Endothelial cell of umbilical vein (primary cell): ENCODE data around the gene IQGAP3. TPM values are rescaled to one million over a fixed set of nuclear protein-coding genes. Genes with fewer than 3 reads are reported as not detected.

ENCODE experiments used
- BruUV-seq: library from RNA; stranded (reverse); fragments of 400-500 nt; replicated peaks from 2 replicates; lab custom pipeline; 2021; lab: Mats Ljungman, UMichigan
- CTCF ChIA-PET: fragments of 300-600, 350-600 bp; sonication (Branson Sonifier 250); formaldehyde crosslinking; loops from one replicate; lab custom pipeline; 2021; ENCODE audit warnings: antibody characterized with exemption, inconsistent platforms; lab: Charles Lee
- POLR2A ChIA-PET: fragments of 300-600, 350-600 bp; sonication (Branson Sonifier 250); formaldehyde crosslinking; loops from one replicate; lab custom pipeline; 2021; ENCODE audit warnings: antibody characterized with exemption, inconsistent platforms; lab: Charles Lee
- DNase-seq: peaks from one replicate; pipeline ENCODE4 v3.0.0-alpha.2; 2011; ENCODE audit warnings: low read depth, low spot score
- FAIRE-seq: peaks from 2 replicates; lab custom pipeline; 2011; peaks lifted over from hg19 to GRCh38; lab: Jason Lieb, UNC
- H2AFZ ChIP-seq: 2 replicates; pipeline ENCODE4 v1.6.0; 2012; ENCODE audit warnings: low read depth, low read length, control low read depth, inconsistent platforms
- H3K27ac ChIP-seq: 2 replicates; pipeline ENCODE4 v1.5.1; 2011; ENCODE audit warnings: low read depth, mild to moderate bottlenecking, control low read depth, low read length, moderate library complexity; ENCODE audit not compliant: insufficient read depth
- H3K27me3 ChIP-seq, 2 experiments: 2 replicates each; pipeline versions ENCODE4 v1.6.0 to v1.6.1; 2011; ENCODE audit warnings: low read length in 2 of 2, mixed read lengths in 1 of 2; ENCODE audit not compliant: control insufficient read depth in 2 of 2, insufficient read depth in 2 of 2
- H3K36me3 ChIP-seq, 2 experiments: 2 replicates in 1 of 2; 3 replicates in 1 of 2; pipeline ENCODE4 v1.5.1; 2011; ENCODE audit warnings: low read length in 2 of 2, mild to moderate bottlenecking in 1 of 2, moderate library complexity in 1 of 2; ENCODE audit not compliant: control insufficient read depth in 2 of 2, insufficient read depth in 2 of 2; ENCODE audit errors: extremely low read depth in 1 of 2
- H3K4me1 ChIP-seq: 3 replicates; pipeline ENCODE4 v1.5.1; 2011; ENCODE audit warnings: mild to moderate bottlenecking, low read length; ENCODE audit not compliant: control insufficient read depth, insufficient read depth; ENCODE audit errors: extremely low read depth
- H3K4me2 ChIP-seq: 2 replicates; pipeline ENCODE4 v1.6.1; 2011; ENCODE audit warnings: low read length, control low read depth, mixed read lengths; ENCODE audit not compliant: insufficient read depth
- H3K4me3 ChIP-seq, 3 experiments: fragments of 200-600 bp in 1 of 3; sonication (generic), shearing (Covaris generic) in 1 of 3; replicated peaks in 1 of 3; 2 replicates each; pipeline ENCODE4 v1.5.1; 2011 to 2016; ENCODE audit warnings: control low read depth in 3 of 3, low read length in 3 of 3, mild to moderate bottlenecking in 2 of 3, inconsistent platforms in 1 of 3, low read depth in 1 of 3, moderate library complexity in 1 of 3; ENCODE audit not compliant: insufficient read depth in 1 of 3
- H3K79me2 ChIP-seq: 2 replicates; pipeline ENCODE4 v1.6.0; 2012; ENCODE audit warnings: low read length, inconsistent platforms; ENCODE audit not compliant: control insufficient read depth, insufficient read depth
- H3K9ac ChIP-seq: replicated peaks from 2 replicates; pipeline ENCODE3; 2011; ENCODE audit warnings: low read length, control low read depth; ENCODE audit not compliant: insufficient read depth; ENCODE audit errors: extremely low read depth
- H3K9me1 ChIP-seq: replicated peaks from 3 replicates; pipeline ENCODE4 v1.6.0; 2011; ENCODE audit warnings: mild to moderate bottlenecking, low read length; ENCODE audit not compliant: control insufficient read depth, insufficient read depth; ENCODE audit errors: extremely low read depth
- H3K9me3 ChIP-seq: replicated peaks from 2 replicates; pipeline ENCODE4 v1.5.1; 2012; ENCODE audit warnings: low read length, inconsistent platforms; ENCODE audit not compliant: control insufficient read depth, insufficient read depth
- H4K20me1 ChIP-seq: replicated peaks from 2 replicates; pipeline ENCODE3; 2011; ENCODE audit warnings: mild to moderate bottlenecking, low read length; ENCODE audit not compliant: control insufficient read depth, insufficient read depth; ENCODE audit errors: extremely low read depth
- CTCF ChIP-seq, 2 donors: IDR thresholded peaks; 1 replicate in 1 of 2; 2 replicates in 1 of 2; pipeline ENCODE4 v1.5.1; 2011; ENCODE audit warnings: low read length in 2 of 2, mild to moderate bottlenecking in 2 of 2, moderate library complexity in 2 of 2, control low read depth in 1 of 2, inconsistent platforms in 1 of 2, low read depth in 1 of 2; ENCODE audit not compliant: insufficient read depth in 1 of 2; ENCODE audit errors: extremely low read depth in 1 of 2
- EZH2 ChIP-seq: IDR thresholded peaks from 2 replicates; pipeline ENCODE4 v1.6.1; 2012; ENCODE audit warnings: borderline replicate concordance, low read depth, mild to moderate bottlenecking, moderate library complexity, low read length, inconsistent platforms; ENCODE audit not compliant: severe bottlenecking
- FOS ChIP-seq: IDR thresholded peaks from 2 replicates; pipeline ENCODE4 v1.6.1; 2011; ENCODE audit warnings: mild to moderate bottlenecking, low read length, moderate library complexity, borderline replicate concordance; ENCODE audit not compliant: insufficient read depth
- GATA2 ChIP-seq: IDR thresholded peaks from 2 replicates; pipeline ENCODE4 v1.7.0; 2011; ENCODE audit warnings: low read depth, mild to moderate bottlenecking, moderate library complexity, mixed read lengths, low read length; ENCODE audit not compliant: insufficient read length, insufficient read depth
- JUN ChIP-seq: IDR thresholded peaks from 2 replicates; pipeline ENCODE4 v1.6.1; 2011; ENCODE audit warnings: borderline replicate concordance, low read depth; ENCODE audit not compliant: insufficient read length, insufficient read depth
- MYC ChIP-seq: IDR thresholded peaks from one replicate; pipeline ENCODE4 v1.6.1; 2011; ENCODE audit warnings: mild to moderate bottlenecking, low read depth, low read length
- POLR2A ChIP-seq: IDR thresholded peaks from 2 replicates; pipeline ENCODE4 v1.6.1; 2012; ENCODE audit warnings: low read depth, mild to moderate bottlenecking, control low read depth, low read length
- POLR2AphosphoS5 ChIP-seq: IDR thresholded peaks from 2 replicates; pipeline ENCODE4 v1.6.1; 2012; ENCODE audit warnings: low read depth, mild to moderate bottlenecking, control low read depth, low read length, moderate library complexity; ENCODE audit not compliant: insufficient read depth
- dilution Hi-C: fragments of 300-500 bp; cut with MboI; formaldehyde crosslinking; loops from one replicate; pipeline ENCODE4 v1.15.0; 2019; ENCODE audit warnings: low sequenced_read_pairs; ENCODE audit not compliant: extremely low pct_ligation_motif_present
- intact Hi-C: fragments of 100-400 bp; cut with micrococcal nuclease; formaldehyde crosslinking; loops from one replicate; pipeline ENCODE4 v1.10.0; 2022
- polyA plus RNA-seq, 4 experiments: library from polyadenylated mRNA; depleted of rRNA in 3 of 4; stranded (reverse) in 3 of 4; unstranded in 1 of 4; fragments of >200 nt; gene quantifications; 2 replicates each; pipeline versions ENCODE4 v1.2.1 to v1.2.3, GENCODE V29; 2011 to 2012; ENCODE audit warnings: missing spikeins in 1 of 4
- total RNA-seq: library from RNA; stranded (reverse); gene quantifications from 2 replicates; pipeline ENCODE4 v1.2.3, GENCODE V29; 2021
- TF ChIP-seq, protein P1 (sequence below): IDR thresholded peaks from 2 replicates; pipeline ENCODE4 v1.6.1; 2011; ENCODE audit not compliant: insufficient read depth, insufficient read length

The IQGAP3 gene
- total and polyA plus RNA-seq, 2 donors (not counting 3 experiments of a cell fraction or from before 2014, with no cell fraction given) = 28.3 to 60.7 TPM

DNA sequence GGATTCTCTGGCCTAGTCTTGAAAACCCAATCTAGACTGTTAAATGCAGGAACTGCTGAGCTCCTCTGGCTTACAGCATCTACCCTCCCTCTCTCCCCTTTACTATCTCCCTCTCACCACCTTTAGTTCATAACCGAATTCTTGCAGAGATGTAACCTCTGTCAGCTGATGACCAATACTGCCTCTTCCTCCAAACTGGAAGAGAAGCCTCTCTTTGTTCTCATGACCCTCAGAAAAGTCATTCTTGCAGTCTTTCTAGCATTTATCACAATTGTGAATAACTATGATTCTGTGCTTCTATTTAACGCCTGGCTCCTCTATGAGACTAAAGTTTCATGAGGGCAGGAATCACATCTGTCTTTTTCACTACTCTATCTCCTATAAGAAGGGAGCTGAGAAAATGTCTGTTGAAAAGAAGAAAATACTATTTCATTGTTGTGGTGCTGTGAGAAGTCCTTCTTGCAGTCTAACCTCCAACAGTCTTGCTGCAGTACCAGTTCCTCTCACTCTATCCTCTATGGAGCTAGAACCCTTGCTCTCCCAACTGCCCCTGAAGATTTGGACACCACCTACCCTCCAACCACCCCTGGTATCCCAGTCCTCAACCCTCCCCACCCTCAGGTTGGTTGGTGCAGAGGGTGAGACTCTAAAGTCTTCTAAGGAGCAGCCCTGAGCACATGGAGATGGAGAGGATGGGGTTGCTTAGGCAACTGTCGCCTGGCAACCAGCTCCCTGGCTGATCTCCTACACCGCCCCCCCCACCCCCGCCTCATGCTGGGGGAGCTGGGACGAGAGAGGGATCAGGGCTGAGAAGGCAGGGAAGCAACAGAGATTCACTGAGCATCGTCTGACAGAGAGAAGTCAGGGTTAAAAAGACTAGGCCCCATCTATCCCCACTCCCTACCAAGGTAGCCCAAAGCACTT, 85.7 kb downstream of the IQGAP3 start:
- dilution Hi-C loops = no loop called here
- peaks cover 3% of the 10 kb centered on the region for H4K20me1 ChIP-seq

More for the DNA sequence above, 85.7 kb downstream of the IQGAP3 start:
- Histone ChIP-seq H3K79me2 (peaks cover 77% of the 10 kb centered on the region), H3K4me1 (peaks cover 19% of the 10 kb centered on the region), H3K36me3 (peaks cover 0 to 12% of the 10 kb centered on the region in 2 experiments), H3K9me1 (no peaks in the 10 kb centered on the region), H3K27ac (no peak overlapping the region), H3K27me3 (no peaks in the 10 kb centered on the region), H3K9me3 (no peaks in the 10 kb centered on the region), H3K4me3 (no peak overlapping the region), H2AFZ (no peak overlapping the region), H3K4me2 (no peak overlapping the region), H3K9ac (no peak overlapping the region)
- no peak for DNase-seq
- ChIA-PET CTCF (interaction anchor here (2.7 kb wide), 1 partner anchor 14 kb away, joined by 16 read pairs; the partner anchor contains the start of gene MEF2D), POLR2A (no interaction called here)
- FAIRE-seq = no peak
- no TSS peak for BruUV-seq
- no peak for TF ChIP-seq GATA2
- no peak for TF ChIP-seq CTCF (IDR thresholded peaks at IDR 0.05; ENCODE audit: extremely low read depth in 1 of 2, insufficient read depth in 1 of 2, low read depth in 1 of 2, low read length in 2 of 2)
- no peak for TF ChIP-seq MYC
- TF ChIP-seq FOS = no peak
- no peak for TF ChIP-seq EZH2
- TF ChIP-seq JUN = no peak
- TF ChIP-seq POLR2A = no peak
- TF ChIP-seq, protein P1, sequence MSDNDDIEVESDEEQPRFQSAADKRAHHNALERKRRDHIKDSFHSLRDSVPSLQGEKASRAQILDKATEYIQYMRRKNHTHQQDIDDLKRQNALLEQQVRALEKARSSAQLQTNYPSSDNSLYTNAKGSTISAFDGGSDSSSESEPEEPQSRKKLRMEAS = no peak
- TF ChIP-seq POLR2AphosphoS5 = no peak
- intact Hi-C loops = no loop called here
